ENCODE data around the gene LAMB3. TPM values are rescaled to one million over a fixed set of nuclear protein-coding genes. Genes with fewer than 3 reads are reported as not detected.
A peak's percentile ranks its signal among the peaks of the same experiment; 100 is the strongest.

The LAMB3 gene
- total RNA-seq, 2 experiments from 2014 or later = 3.1 to 4.2 TPM

DNA sequence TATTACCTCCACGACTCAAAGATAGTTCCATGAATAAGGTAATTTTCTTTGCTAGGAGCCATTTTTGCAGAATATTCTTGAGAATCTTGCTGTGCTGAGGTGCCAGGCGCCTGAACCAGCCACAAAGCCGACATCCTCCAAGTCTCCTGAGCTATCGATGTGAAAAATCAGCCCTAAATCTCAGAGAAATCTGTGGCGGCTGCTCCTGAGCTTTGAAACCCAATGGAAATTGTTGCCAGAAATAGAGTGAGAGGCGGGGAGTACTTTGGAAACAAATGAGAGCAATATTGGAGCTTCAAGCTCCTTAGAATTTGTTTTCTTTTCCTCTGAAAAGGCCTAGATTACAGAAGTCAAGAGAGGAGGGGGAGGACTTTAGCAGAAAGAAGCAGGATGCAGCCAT, 62.4 kb downstream of the LAMB3 start:
- ATAC-seq = no peak
- no peak overlapping the region for H3K4me3 Mint-ChIP-seq
- ChIA-PET CTCF (interaction anchor here (0.8 to 2.9 kb wide), 13 partner anchors 10 to 159 kb away, joined by 3 to 13 read pairs (median 3); no protein-coding TSS in a partner anchor), POLR2A (no interaction called here)
- no peak overlapping the region for H3K27ac Mint-ChIP-seq
- no peaks in the 10 kb centered on the region for H3K36me3 Mint-ChIP-seq (ENCODE audit: low read depth)
- DNase-seq = no peak
- H3K27me3 Mint-ChIP-seq = peaks cover 13% of the 10 kb centered on the region
- H3K9me3 Mint-ChIP-seq (ENCODE audit: low read depth) = no peaks in the 10 kb centered on the region
- intact Hi-C loops (cut with DNase I, micrococcal nuclease) = no loop called here
- no peaks in the 10 kb centered on the region for H3K4me1 Mint-ChIP-seq

DNA sequence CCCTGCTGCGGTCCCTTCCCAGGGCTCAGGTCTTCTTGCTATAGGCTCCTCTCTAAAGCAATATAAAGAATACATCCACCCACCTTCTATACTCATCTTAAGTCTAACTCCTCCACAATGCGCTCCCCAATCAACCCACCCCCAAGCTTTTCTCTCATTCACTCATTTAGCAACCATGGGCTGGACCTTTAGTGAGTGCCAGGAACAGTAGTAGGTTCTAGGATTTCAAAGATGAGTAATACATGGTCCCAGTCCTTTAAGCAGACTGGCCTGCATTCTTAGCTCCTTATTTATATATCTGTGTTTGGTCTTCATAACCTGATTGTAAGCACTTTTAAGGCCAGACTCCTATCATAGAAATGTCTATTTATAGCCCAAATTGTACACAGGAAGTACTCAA, 62.8 kb downstream of the LAMB3 start:
- Mint-ChIP-seq H3K27me3 (peaks cover 13% of the 10 kb centered on the region), H3K4me3 (no peak overlapping the region), H3K4me1 (no peaks in the 10 kb centered on the region), H3K36me3 (ENCODE audit: low read depth) (no peaks in the 10 kb centered on the region), H3K9me3 (ENCODE audit: low read depth) (no peaks in the 10 kb centered on the region), H3K27ac (no peak overlapping the region)
- DNase-seq (no peak), ATAC-seq (no peak)
- POLR2A ChIA-PET = no interaction called here
- CTCF ChIA-PET = interaction anchor here (0.5 to 2.9 kb wide), 12 partner anchors 11 to 384 kb away, joined by 3 to 13 read pairs (median 4); no protein-coding TSS in a partner anchor
- intact Hi-C loops (cut with DNase I, micrococcal nuclease) = no loop called here

- H3K9me3 Mint-ChIP-seq (ENCODE audit: low read depth) = no peaks in the 10 kb centered on the region
- H3K36me3 Mint-ChIP-seq (ENCODE audit: low read depth) = no peaks in the 10 kb centered on the region
- ChIA-PET CTCF (interaction anchor here (1.0 to 1.6 kb wide), 2 partner anchors 11 to 19 kb away, joined by 3 to 4 read pairs; no protein-coding TSS in a partner anchor), POLR2A (no interaction called here)
- DNase-seq (no peak), ATAC-seq (no peak)
- H3K27ac Mint-ChIP-seq = no peak overlapping the region
- no peaks in the 10 kb centered on the region for H3K4me1 Mint-ChIP-seq
- H3K27me3 Mint-ChIP-seq = peaks cover 13% of the 10 kb centered on the region
- H3K4me3 Mint-ChIP-seq = no peak overlapping the region
- intact Hi-C loops (cut with DNase I, micrococcal nuclease) = no loop called here
These were observed 64.4 kb downstream of the LAMB3 start for GRCh38 chr1:209587789-209588188.

- Mint-ChIP-seq H3K36me3 (ENCODE audit: low read depth) (no peaks in the 10 kb centered on the region), H3K9me3 (ENCODE audit: low read depth) (no peaks in the 10 kb centered on the region), H3K4me1 (no peaks in the 10 kb centered on the region), H3K27me3 (peaks cover 15% of the 10 kb centered on the region), H3K27ac (no peak overlapping the region), H3K4me3 (no peak overlapping the region)
- DNase-seq = no peak
- ChIA-PET CTCF (interaction anchor here (0.7 to 2.0 kb wide), 4 partner anchors 10 to 162 kb away, joined by 3 to 9 read pairs (median 5); no protein-coding TSS in a partner anchor), POLR2A (interaction anchor here (0.7 kb wide), 1 partner anchor 14 kb away, joined by 3 read pairs; no protein-coding TSS in a partner anchor)
- intact Hi-C loops (cut with DNase I, micrococcal nuclease) = no loop called here
- no peak for ATAC-seq
These were observed 65.9 kb downstream of the LAMB3 start for GRCh38 chr1:209586221-209586740.

GRCh38 chr1:209585672-209586071, 66.6 kb downstream of the LAMB3 start:
- ATAC-seq (peak; percentile 57), DNase-seq (peak; percentile 47)
- Mint-ChIP-seq H3K4me1 (no peaks in the 10 kb centered on the region), H3K4me3 (no peak overlapping the region), H3K27me3 (peaks cover 15% of the 10 kb centered on the region), H3K27ac (no peak overlapping the region), H3K36me3 (ENCODE audit: low read depth) (no peaks in the 10 kb centered on the region), H3K9me3 (ENCODE audit: low read depth) (no peaks in the 10 kb centered on the region)
- POLR2A ChIA-PET = interaction anchor here (0.7 kb wide), 1 partner anchor 15 kb away, joined by 3 read pairs; no protein-coding TSS in a partner anchor
- CTCF ChIA-PET = interaction anchor here (0.7 to 2.0 kb wide), 8 partner anchors 10 to 162 kb away, joined by 3 to 9 read pairs (median 4); no protein-coding TSS in a partner anchor
- intact Hi-C loops (cut with DNase I, micrococcal nuclease) = no loop called here

- intact Hi-C loops (cut with DNase I, micrococcal nuclease) = no loop called here
- no peaks in the 10 kb centered on the region for H3K36me3 Mint-ChIP-seq (ENCODE audit: low read depth)
- ChIA-PET POLR2A (interaction anchor here (1.0 kb wide), 1 partner anchor 242 kb away, joined by 4 read pairs; the partner anchor contains the start of gene UTP25), CTCF (interaction anchor here (0.7 to 2.0 kb wide), 9 partner anchors 13 to 265 kb away, joined by 3 to 9 read pairs (median 3); no protein-coding TSS in a partner anchor)
- ATAC-seq (no peak), DNase-seq (no peak)
- H3K4me3 Mint-ChIP-seq = no peak overlapping the region
- no peak overlapping the region for H3K27ac Mint-ChIP-seq
- peaks cover 15% of the 10 kb centered on the region for H3K27me3 Mint-ChIP-seq
- H3K4me1 Mint-ChIP-seq = no peaks in the 10 kb centered on the region
- H3K9me3 Mint-ChIP-seq (ENCODE audit: low read depth) = no peaks in the 10 kb centered on the region
These were observed 67.0 kb downstream of the LAMB3 start for GRCh38 chr1:209585197-209585596.

- ATAC-seq (no peak), DNase-seq (no peak)
- ChIA-PET POLR2A (interaction anchor here (1.0 kb wide), 1 partner anchor 243 kb away, joined by 4 read pairs; the partner anchor contains the start of gene UTP25), CTCF (interaction anchor here (0.5 to 2.8 kb wide), 6 partner anchors 12 to 46 kb away, joined by 3 to 12 read pairs (median 4); no protein-coding TSS in a partner anchor)
- peaks cover 15% of the 10 kb centered on the region for H3K27me3 Mint-ChIP-seq
- intact Hi-C loops (cut with DNase I, micrococcal nuclease) = no loop called here
- H3K4me1 Mint-ChIP-seq = no peaks in the 10 kb centered on the region
- H3K9me3 Mint-ChIP-seq (ENCODE audit: low read depth) = no peaks in the 10 kb centered on the region
- no peak overlapping the region for H3K4me3 Mint-ChIP-seq
- no peaks in the 10 kb centered on the region for H3K36me3 Mint-ChIP-seq (ENCODE audit: low read depth)
- H3K27ac Mint-ChIP-seq = no peak overlapping the region
These were observed 68.0 kb downstream of the LAMB3 start for GRCh38 chr1:209584231-209584672.

- no peak within 1 kb of the TSS for H3K27ac Mint-ChIP-seq
- CTCF ChIA-PET = interaction anchor here (0.8 to 2.8 kb wide), 5 partner anchors 13 to 189 kb away, joined by 3 to 17 read pairs (median 4); no protein-coding TSS in a partner anchor
- DNase-seq (no peak), ATAC-seq (no peak)
- POLR2A ChIA-PET = no interaction called here
- H3K4me3 Mint-ChIP-seq = no peak within 1 kb of the TSS
- H3K4me1 Mint-ChIP-seq = no peaks in the 10 kb centered on the region
- intact Hi-C loops (cut with DNase I, micrococcal nuclease) = no loop called here
- H3K36me3 Mint-ChIP-seq (ENCODE audit: low read depth) = no peaks in the 10 kb centered on the region
- no peaks in the 10 kb centered on the region for H3K9me3 Mint-ChIP-seq (ENCODE audit: low read depth)
- peaks cover 15% of the 10 kb centered on the region for H3K27me3 Mint-ChIP-seq
These were observed 68.8 kb downstream of the LAMB3 start, which contains the start of gene CAMK1G for GRCh38 chr1:209583408-209583807. Gene CAMK1G (plus strand): TSS chr1:209583714. CDS start chr1:209594984, 11,270 bp downstream.

GRCh38 chr1:209580577-209580976, 71.6 kb downstream of the LAMB3 start:
- H3K36me3 Mint-ChIP-seq (ENCODE audit: low read depth) = no peaks in the 10 kb centered on the region
- ChIA-PET POLR2A (no interaction called here), CTCF (interaction anchor here (0.5 to 2.8 kb wide), 2 partner anchors 11 to 15 kb away, joined by 3 to 6 read pairs; no protein-coding TSS in a partner anchor)

GRCh38 chr1:209577346-209577745, 74.9 kb downstream of the LAMB3 start:
- H3K27me3 Mint-ChIP-seq = peaks cover 9% of the 10 kb centered on the region
- intact Hi-C loops (cut with DNase I, micrococcal nuclease) = loop anchor here in 1 of 2 experiments (2.0 kb wide), 2 partner anchors 115 to 169 kb away; no protein-coding TSS in a partner anchor
- DNase-seq = no peak
- no peak overlapping the region for H3K4me3 Mint-ChIP-seq
- H3K4me1 Mint-ChIP-seq = no peaks in the 10 kb centered on the region
- CTCF ChIA-PET = interaction anchor here (0.6 to 4.3 kb wide), 19 partner anchors 12 to 522 kb away, joined by 3 to 34 read pairs (median 4); no protein-coding TSS in a partner anchor
- POLR2A ChIA-PET = no interaction called here
- H3K9me3 Mint-ChIP-seq (ENCODE audit: low read depth) = no peaks in the 10 kb centered on the region
- no peaks in the 10 kb centered on the region for H3K36me3 Mint-ChIP-seq (ENCODE audit: low read depth)
- no peak overlapping the region for H3K27ac Mint-ChIP-seq
- ATAC-seq = no peak

More at GRCh38 chr1:209580577-209580976, 71.6 kb downstream of the LAMB3 start:
- Mint-ChIP-seq H3K4me1 (no peaks in the 10 kb centered on the region), H3K9me3 (ENCODE audit: low read depth) (no peaks in the 10 kb centered on the region), H3K27me3 (peaks cover 6% of the 10 kb centered on the region), H3K27ac (no peak overlapping the region), H3K4me3 (no peak overlapping the region)
- ATAC-seq (no peak), DNase-seq (no peak)
- intact Hi-C loops (cut with DNase I, micrococcal nuclease) = no loop called here

DNA sequence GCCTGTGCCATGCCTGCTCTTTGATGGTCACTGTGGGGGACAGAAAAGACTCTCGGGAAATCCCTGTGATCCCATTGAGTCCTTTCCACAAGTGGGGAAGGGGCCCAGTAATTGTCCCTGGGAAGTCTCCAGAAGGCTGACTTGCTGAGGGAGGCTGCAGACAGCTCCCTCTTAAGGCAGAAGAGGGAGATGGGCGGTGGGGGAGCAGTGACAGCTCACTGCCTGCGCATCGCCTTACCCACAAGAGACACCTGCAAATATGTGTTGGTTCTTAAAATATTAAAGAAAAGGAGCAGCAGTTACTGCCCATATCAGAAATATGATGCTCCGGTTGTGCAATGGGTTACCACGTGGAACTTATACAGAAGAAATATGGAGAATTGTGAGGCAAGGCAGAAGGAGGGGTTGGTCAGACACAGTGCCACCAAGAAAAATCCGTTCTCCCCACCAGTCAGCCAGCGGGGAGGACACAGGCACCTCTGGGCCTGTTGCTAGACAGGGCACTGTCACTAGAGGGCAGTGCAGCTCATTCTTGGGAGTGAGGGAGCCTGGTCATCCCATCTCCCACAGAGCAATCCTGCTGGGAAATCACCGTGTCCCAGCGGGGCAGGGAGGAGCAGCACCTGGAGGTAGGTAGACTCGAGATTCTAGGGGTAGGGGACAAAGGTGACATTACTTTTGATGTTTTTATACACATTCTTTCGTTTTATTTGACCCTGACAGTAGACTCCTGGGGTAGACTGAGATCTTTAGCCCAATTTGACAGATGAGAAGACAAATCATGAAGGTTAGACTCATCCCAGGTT, 75.6 kb downstream of the LAMB3 start:
- Mint-ChIP-seq H3K4me3 (no peak overlapping the region), H3K9me3 (ENCODE audit: low read depth) (no peaks in the 10 kb centered on the region), H3K4me1 (no peaks in the 10 kb centered on the region), H3K36me3 (ENCODE audit: low read depth) (no peaks in the 10 kb centered on the region), H3K27ac (no peak overlapping the region), H3K27me3 (peaks cover 7% of the 10 kb centered on the region)
- intact Hi-C loops (cut with DNase I, micrococcal nuclease) = loop anchor here (1.0 to 2.0 kb wide), 5 partner anchors 51 to 171 kb away; no protein-coding TSS in a partner anchor
- ATAC-seq (peak; percentile 98), DNase-seq (peak; percentile 84)
- ChIA-PET CTCF (interaction anchor here (0.5 to 4.3 kb wide), 28 partner anchors 10 to 885 kb away, joined by 3 to 34 read pairs (median 4); no protein-coding TSS in a partner anchor), POLR2A (no interaction called here)
